Natural killer cell (primary cell): ENCODE measurements around the gene PYROXD2. TPM values are rescaled to one million over a fixed set of nuclear protein-coding genes. Genes with fewer than 3 reads are reported as not detected.

Experiments
- ATAC-seq, 3 donors: fragments of 150-1000 bp in 2 of 3; fragments of 200-7000 bp in 1 of 3; cut with Tn5 transposase; 1 replicate in 1 of 3; 2 replicates in 2 of 3; pipeline ENCODE4 v1.10.0; 2021; ENCODE audit warnings: mild to moderate bottlenecking in 2 of 3, moderate library complexity in 2 of 3
- DNase-seq, 2 donors: peaks; one replicate each; pipeline versions ENCODE4 v3.0.0 to v3.0.0-alpha.2; 2013 to 2021; ENCODE audit warnings: mixed read lengths in 1 of 2
- H3K27ac ChIP-seq: one replicate; pipeline ENCODE4 v1.5.1; 2013; ENCODE audit warnings: mild to moderate bottlenecking, low read length
- H3K27me3 ChIP-seq: one replicate; pipeline ENCODE4 v1.6.1; 2013; ENCODE audit warnings: low read length; ENCODE audit not compliant: control insufficient read depth, insufficient read depth
- H3K36me3 ChIP-seq: one replicate; pipeline ENCODE4 v1.6.1; 2013; ENCODE audit warnings: low read length; ENCODE audit not compliant: control insufficient read depth, insufficient read depth
- H3K4me1 ChIP-seq: one replicate; pipeline ENCODE4 v1.6.1; 2013; ENCODE audit warnings: low read length; ENCODE audit not compliant: control insufficient read depth, insufficient read depth
- H3K4me3 ChIP-seq: one replicate; pipeline ENCODE4 v1.5.1; 2013; ENCODE audit warnings: low read length
- H3K9me3 ChIP-seq: one replicate; pipeline ENCODE4 v1.6.1; 2013; ENCODE audit warnings: low read length; ENCODE audit not compliant: control insufficient read depth, insufficient read depth
- H3K27ac Mint-ChIP-seq, 2 donors: one replicate each; pipeline ENCODE4 v1.8.0; 2022; ENCODE audit warnings: mild to moderate bottlenecking in 2 of 2, mixed read lengths in 2 of 2, moderate library complexity in 1 of 2
- H3K27me3 Mint-ChIP-seq, 2 donors: one replicate each; pipeline ENCODE4 v1.8.0; 2022; ENCODE audit warnings: low read depth in 2 of 2, mixed read lengths in 2 of 2
- H3K36me3 Mint-ChIP-seq: one replicate; pipeline ENCODE4 v1.8.0; 2022; ENCODE audit warnings: mixed read lengths
- H3K4me1 Mint-ChIP-seq, 2 donors: one replicate each; pipeline ENCODE4 v1.8.0; 2022; ENCODE audit warnings: mixed read lengths in 2 of 2
- H3K4me3 Mint-ChIP-seq: one replicate; pipeline ENCODE4 v1.8.0; 2022; ENCODE audit warnings: mild to moderate bottlenecking, moderate library complexity, mixed read lengths
- H3K9me3 Mint-ChIP-seq, 2 donors: one replicate each; pipeline ENCODE4 v1.8.0; 2022; ENCODE audit warnings: mixed read lengths in 2 of 2
- WGBS: methylation state at CpG from one replicate; pipeline ENCODE4 v1.1.7; 2013; ENCODE audit warnings: missing lambda C conversion rate; ENCODE audit not compliant: insufficient coverage; 5-methylcytosine and 5-hydroxymethylcytosine counted together
- intact Hi-C: fragments of 100-400 bp; cut with micrococcal nuclease; formaldehyde crosslinking; loops from one replicate; pipeline ENCODE4 v1.14.2; 2022
- total RNA-seq, 4 donors: library from RNA; stranded (reverse); fragments of 120-200 nt in 1 of 4; gene quantifications; one replicate each; pipeline versions ENCODE4 v1.2.3 to v1.2.4, GENCODE V29; 2013 to 2022
- TF ChIP-seq, protein P1 (sequence below): fragments of 200-600 bp; IDR thresholded peaks from one replicate; pipeline ENCODE4 v1.8.0; 2022; ENCODE audit warnings: antibody characterized with exemption

PYROXD2 gene
- total RNA-seq, 3 donors from 2014 or later (not counting 1 experiment from before 2014, with no cell fraction given): 20.8 to 28.2 (median 28.0) TPM

DNA sequence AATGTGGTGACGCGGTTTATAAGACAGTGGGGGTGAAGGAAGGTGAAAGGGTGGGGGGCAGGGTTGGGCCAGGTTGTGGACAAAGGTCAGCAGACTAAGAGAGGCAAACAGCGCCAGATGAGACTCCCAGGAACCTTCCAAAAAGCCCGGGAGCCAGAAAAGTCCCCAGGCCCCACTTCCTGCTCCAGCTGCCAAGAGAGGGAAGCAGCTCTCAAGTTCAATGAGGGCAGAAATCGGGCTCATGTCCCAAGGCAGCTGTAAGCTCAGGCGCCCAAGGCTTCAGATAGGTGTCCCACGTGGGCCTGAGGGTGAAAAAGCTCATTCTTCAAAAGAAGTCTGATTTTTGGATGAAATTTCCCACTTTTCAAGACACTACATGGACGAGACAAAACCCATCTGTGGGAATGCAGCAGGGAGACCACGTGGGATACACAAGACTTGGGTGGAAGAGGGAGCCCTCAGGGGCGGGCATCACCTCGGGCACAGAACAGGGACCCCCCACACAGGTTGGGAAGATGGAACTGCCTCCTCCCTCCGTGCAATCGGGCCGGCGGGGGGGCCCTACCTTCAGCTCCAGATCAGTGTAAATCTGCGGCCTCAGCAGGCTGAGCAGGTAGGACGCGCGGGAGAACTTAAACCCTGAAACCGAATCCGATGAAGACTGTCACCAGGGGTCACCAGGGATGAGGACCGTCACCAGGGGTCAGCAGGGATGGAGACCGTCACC lies 7.8 kb downstream of the PYROXD2 start:
- H3K4me1 ChIP-seq: no peaks in the 10 kb centered on the region
- no peak overlapping the region for H3K4me3 ChIP-seq
- 94% methylated on average over 23 of the region's 23 CpGs for WGBS
- no peaks in the 10 kb centered on the region for H3K27me3 ChIP-seq
- TF ChIP-seq, protein P1, sequence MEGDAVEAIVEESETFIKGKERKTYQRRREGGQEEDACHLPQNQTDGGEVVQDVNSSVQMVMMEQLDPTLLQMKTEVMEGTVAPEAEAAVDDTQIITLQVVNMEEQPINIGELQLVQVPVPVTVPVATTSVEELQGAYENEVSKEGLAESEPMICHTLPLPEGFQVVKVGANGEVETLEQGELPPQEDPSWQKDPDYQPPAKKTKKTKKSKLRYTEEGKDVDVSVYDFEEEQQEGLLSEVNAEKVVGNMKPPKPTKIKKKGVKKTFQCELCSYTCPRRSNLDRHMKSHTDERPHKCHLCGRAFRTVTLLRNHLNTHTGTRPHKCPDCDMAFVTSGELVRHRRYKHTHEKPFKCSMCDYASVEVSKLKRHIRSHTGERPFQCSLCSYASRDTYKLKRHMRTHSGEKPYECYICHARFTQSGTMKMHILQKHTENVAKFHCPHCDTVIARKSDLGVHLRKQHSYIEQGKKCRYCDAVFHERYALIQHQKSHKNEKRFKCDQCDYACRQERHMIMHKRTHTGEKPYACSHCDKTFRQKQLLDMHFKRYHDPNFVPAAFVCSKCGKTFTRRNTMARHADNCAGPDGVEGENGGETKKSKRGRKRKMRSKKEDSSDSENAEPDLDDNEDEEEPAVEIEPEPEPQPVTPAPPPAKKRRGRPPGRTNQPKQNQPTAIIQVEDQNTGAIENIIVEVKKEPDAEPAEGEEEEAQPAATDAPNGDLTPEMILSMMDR: no peak
- H3K9me3 ChIP-seq: no peaks in the 10 kb centered on the region
- H3K36me3 ChIP-seq: peaks cover 11% of the 10 kb centered on the region
- Mint-ChIP-seq H3K27ac (no peak overlapping the region), H3K4me3 (no peak overlapping the region), H3K36me3 (no peaks in the 10 kb centered on the region), H3K27me3 (no peaks in the 10 kb centered on the region), H3K4me1 (peaks cover 0 to 6% of the 10 kb centered on the region in 2 donors), H3K9me3 (no peaks in the 10 kb centered on the region)
- ATAC-seq (no peak), DNase-seq (no peak)
- intact Hi-C loops: no loop called here
- no peak overlapping the region for H3K27ac ChIP-seq

DNA sequence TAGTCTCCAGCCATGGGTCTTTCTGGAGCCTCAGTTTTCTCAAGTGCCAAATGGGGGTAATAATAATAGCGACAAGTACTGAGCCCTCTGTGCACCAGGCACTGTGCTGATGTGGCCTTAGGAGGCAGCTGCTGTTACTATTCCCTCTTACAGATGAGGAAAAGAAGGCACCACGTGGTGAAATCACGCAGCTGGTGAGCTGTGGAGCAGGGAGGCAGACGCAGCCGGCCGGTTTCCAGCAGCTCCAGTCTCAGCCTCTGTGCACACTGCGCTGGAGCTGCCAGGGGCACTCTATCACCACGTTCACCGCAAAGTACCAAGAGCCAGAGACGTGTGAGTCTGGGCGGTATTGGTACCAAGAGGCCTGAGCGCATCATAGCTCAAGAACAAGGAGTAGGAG lies 9.6 kb downstream of the PYROXD2 start:
- WGBS: 97% methylated on average over 12 of the region's 12 CpGs
- no peak overlapping the region for H3K27ac ChIP-seq
- H3K36me3 ChIP-seq: peaks cover 12% of the 10 kb centered on the region
- no peaks in the 10 kb centered on the region for H3K36me3 Mint-ChIP-seq
- H3K27me3 ChIP-seq: no peaks in the 10 kb centered on the region
- H3K27me3 Mint-ChIP-seq: no peaks in the 10 kb centered on the region
- no peak overlapping the region for H3K4me3 ChIP-seq
- no peaks in the 10 kb centered on the region for H3K9me3 Mint-ChIP-seq
- H3K4me1 Mint-ChIP-seq: peaks cover 0 to 6% of the 10 kb centered on the region in 2 donors
- intact Hi-C loops: no loop called here
- no peaks in the 10 kb centered on the region for H3K4me1 ChIP-seq
- H3K4me3 Mint-ChIP-seq: no peak overlapping the region
- ATAC-seq: no peak
- DNase-seq: no peak
- TF ChIP-seq, protein P1: no peak
- no peaks in the 10 kb centered on the region for H3K9me3 ChIP-seq
- no peak overlapping the region for H3K27ac Mint-ChIP-seq

DNA sequence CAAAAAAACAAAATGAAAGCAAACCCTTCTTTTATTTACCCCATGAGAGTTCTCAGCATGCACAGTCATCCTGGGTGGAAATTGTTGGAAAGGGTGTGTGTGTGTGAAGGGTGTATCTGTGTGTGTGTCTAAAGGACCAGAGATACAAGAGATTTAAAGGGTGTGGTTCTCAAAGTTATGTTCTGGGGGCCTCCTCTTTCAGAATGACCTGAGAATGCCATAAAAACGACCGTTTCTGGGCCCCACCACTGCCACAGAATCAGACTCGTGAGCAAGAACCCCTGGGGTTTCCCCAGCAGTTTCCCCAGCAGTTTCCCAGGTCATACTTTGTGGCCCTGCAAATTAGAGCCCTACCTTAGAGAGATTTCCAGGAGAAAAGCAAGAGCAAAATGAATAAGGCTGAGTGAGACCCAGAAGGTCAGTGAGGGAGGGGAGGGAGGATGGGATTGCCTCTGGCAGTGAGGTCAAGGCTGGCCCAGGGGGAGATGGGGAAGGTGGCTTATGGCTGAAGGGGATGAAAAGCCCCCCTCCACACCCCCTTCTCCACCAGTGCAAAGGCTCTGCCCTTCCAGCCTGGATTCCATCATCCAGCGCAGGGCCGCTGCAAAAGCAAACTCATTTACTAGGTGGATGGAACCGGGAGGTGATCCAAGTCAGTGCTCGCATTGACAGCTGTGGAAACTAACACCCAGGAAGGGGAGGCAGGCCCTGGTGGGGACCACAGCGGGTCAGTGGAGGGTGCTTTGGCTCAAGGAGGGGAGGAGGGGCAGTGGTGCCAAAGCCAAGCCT lies 10.2 kb downstream of the PYROXD2 start:
- no peak overlapping the region for H3K27ac ChIP-seq
- no peak for ATAC-seq
- WGBS: 84% methylated on average over 8 of the region's 8 CpGs
- H3K9me3 ChIP-seq: no peaks in the 10 kb centered on the region
- H3K27ac Mint-ChIP-seq: no peak overlapping the region
- intact Hi-C loops: no loop called here
- peaks cover 0 to 6% of the 10 kb centered on the region in 2 donors for H3K4me1 Mint-ChIP-seq
- DNase-seq: no peak
- H3K36me3 ChIP-seq: peaks cover 12% of the 10 kb centered on the region
- H3K9me3 Mint-ChIP-seq: no peaks in the 10 kb centered on the region
- TF ChIP-seq, protein P1: no peak
- no peaks in the 10 kb centered on the region for H3K27me3 ChIP-seq
- H3K4me3 Mint-ChIP-seq: no peak overlapping the region
- no peaks in the 10 kb centered on the region for H3K4me1 ChIP-seq
- H3K36me3 Mint-ChIP-seq: no peaks in the 10 kb centered on the region
- no peaks in the 10 kb centered on the region for H3K27me3 Mint-ChIP-seq
- no peak overlapping the region for H3K4me3 ChIP-seq
